ENCODE measurements around the gene CHST11.

The CHST11 gene

DNA sequence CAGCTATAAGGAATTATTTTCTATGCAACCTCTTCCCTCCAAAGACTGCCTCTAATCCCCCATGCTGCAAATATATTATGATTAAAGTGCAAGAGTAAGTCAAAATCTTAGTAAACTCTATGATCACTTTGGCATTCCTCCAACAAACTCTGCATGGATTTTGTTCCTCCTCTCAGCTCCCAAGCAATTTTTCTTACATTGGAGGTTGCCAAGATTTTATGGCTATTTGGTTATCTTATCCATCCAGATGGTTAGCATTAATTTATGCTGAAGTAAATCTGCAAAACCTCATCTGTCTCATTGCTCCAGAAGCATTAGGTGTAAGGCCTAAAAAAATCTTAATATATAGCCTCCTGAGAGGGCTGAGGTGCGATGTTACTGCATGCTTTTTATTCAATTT, 228.1 kb downstream of the CHST11 start:
- H3K9ac ChIP-seq (ENCODE audit: low read depth, low read length), result no peak overlapping the region
- H3K27ac ChIP-seq (ENCODE audit: low read depth, low read length), result no peak overlapping the region
- H3K4me3 ChIP-seq (ENCODE audit: low read depth, low read length), result no peak overlapping the region
- no peaks in the 10 kb centered on the region for H3K36me3 ChIP-seq (ENCODE audit: control insufficient read depth, insufficient read depth, low read length)
- no peaks in the 10 kb centered on the region for H3K27me3 ChIP-seq (ENCODE audit: control insufficient read depth, insufficient read depth, low read length)
- H3K9me3 ChIP-seq (ENCODE audit: control insufficient read depth, insufficient read depth, low read length), result no peaks in the 10 kb centered on the region
- 0 out of 2 replicates have a peak, but pooled peaks cover under 1% of the 10 kb centered on the region for H3K4me1 ChIP-seq (ENCODE audit: control insufficient read depth, insufficient read depth, low read length)

DNA sequence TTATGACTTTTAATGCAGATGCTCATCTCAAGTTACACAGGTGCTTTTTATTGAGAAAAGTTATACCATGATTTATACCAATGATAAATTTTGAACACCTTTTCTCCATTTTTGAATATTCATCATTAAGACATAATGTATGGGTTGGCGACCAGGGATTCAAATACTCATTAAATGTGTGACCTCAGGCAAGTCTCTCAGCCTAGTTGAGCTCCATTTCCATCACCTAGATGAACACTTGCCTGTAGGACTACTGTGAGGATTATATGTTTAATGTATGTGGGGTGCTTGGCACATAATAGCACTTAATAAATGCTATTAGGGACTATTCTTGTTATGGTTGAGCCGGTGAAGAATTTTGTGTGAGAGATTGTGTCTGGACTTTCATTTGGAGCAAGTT, 228.6 kb downstream of the CHST11 start:
- H3K4me1 ChIP-seq (ENCODE audit: control insufficient read depth, insufficient read depth, low read length), result no peaks in the 10 kb centered on the region
- H3K27me3 ChIP-seq (ENCODE audit: control insufficient read depth, insufficient read depth, low read length), result no peaks in the 10 kb centered on the region
- H3K4me3 ChIP-seq (ENCODE audit: low read depth, low read length), result no peak overlapping the region
- H3K9me3 ChIP-seq (ENCODE audit: control insufficient read depth, insufficient read depth, low read length), result no peaks in the 10 kb centered on the region
- no peak overlapping the region for H3K27ac ChIP-seq (ENCODE audit: low read depth, low read length)
- no peaks in the 10 kb centered on the region for H3K36me3 ChIP-seq (ENCODE audit: control insufficient read depth, insufficient read depth, low read length)
- H3K9ac ChIP-seq (ENCODE audit: low read depth, low read length), result no peak overlapping the region

DNA sequence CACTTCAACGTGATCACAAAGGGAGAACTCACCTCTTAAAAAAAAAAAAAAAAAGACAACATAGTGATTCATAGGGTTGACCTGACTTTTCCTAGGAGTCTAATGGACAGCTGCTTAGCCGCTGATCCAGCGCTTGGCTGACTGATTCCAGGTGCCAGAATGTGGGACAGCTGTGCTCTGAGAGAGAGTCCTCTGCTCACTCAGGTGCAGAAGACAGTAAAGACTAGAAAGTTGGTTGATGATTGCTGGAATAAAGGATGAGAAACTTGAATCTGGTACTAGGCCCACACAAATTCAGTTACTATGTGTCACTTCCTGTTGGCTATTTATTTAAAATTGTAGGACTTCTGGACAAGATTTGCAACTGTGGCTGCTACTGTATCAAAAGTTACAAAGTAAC, 229.4 kb downstream of the CHST11 start:
- no peak overlapping the region for H3K27ac ChIP-seq (ENCODE audit: low read depth, low read length)
- no peaks in the 10 kb centered on the region for H3K4me1 ChIP-seq (ENCODE audit: control insufficient read depth, insufficient read depth, low read length)
- no peak overlapping the region for H3K4me3 ChIP-seq (ENCODE audit: low read depth, low read length)

DNA sequence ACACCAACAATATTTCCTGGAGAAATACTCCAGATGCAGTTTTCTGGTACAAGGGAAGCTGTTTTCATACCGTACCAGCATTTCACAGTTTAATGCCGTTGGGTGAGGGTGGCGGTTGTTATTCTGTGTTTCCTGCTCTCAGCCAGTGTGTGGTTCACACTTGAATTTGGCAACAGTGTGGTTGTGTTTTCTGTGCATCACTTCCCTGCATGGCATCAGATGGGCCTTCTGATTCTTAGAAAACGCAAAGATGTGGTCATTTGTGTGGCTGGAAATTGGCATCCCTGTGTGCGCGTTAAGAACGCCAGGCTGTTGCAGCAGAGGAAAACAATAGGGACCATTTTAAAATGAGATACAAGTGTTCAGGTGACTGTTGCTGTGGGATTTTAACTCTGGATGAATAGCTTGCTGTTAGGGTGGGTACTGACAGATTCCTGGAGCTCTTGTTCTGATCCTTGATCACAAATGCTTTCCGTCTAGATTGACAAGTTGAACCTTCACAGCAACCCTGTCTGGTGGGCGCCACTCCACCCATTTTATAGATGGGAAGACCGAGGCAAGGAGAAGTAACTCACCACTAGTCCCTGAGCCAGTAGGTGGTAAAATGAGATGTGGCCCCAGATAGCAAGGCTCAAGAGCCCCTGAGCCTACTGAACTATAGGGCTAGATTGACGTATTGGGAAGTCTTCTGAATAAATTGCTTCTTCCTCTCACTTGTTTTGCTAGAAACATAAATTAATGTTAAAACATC, 231.2 kb downstream of the CHST11 start:
- H3K36me3 ChIP-seq (ENCODE audit: control insufficient read depth, insufficient read depth, low read length), result no peaks in the 10 kb centered on the region
- no peak overlapping the region for H3K4me3 ChIP-seq (ENCODE audit: low read depth, low read length)
- H3K9ac ChIP-seq (ENCODE audit: low read depth, low read length), result no peak overlapping the region
- H3K27ac ChIP-seq (ENCODE audit: low read depth, low read length), result no peak overlapping the region
- H3K9me3 ChIP-seq (ENCODE audit: control insufficient read depth, insufficient read depth, low read length), result no peaks in the 10 kb centered on the region
- H3K4me1 ChIP-seq (ENCODE audit: control insufficient read depth, insufficient read depth, low read length), result no peaks in the 10 kb centered on the region
- H3K27me3 ChIP-seq (ENCODE audit: control insufficient read depth, insufficient read depth, low read length), result no peaks in the 10 kb centered on the region

More for the DNA sequence above, 229.4 kb downstream of the CHST11 start:
- H3K36me3 ChIP-seq (ENCODE audit: control insufficient read depth, insufficient read depth, low read length), result no peaks in the 10 kb centered on the region
- no peaks in the 10 kb centered on the region for H3K9me3 ChIP-seq (ENCODE audit: control insufficient read depth, insufficient read depth, low read length)
- H3K27me3 ChIP-seq (ENCODE audit: control insufficient read depth, insufficient read depth, low read length), result no peaks in the 10 kb centered on the region
- no peak overlapping the region for H3K9ac ChIP-seq (ENCODE audit: low read depth, low read length)

DNA sequence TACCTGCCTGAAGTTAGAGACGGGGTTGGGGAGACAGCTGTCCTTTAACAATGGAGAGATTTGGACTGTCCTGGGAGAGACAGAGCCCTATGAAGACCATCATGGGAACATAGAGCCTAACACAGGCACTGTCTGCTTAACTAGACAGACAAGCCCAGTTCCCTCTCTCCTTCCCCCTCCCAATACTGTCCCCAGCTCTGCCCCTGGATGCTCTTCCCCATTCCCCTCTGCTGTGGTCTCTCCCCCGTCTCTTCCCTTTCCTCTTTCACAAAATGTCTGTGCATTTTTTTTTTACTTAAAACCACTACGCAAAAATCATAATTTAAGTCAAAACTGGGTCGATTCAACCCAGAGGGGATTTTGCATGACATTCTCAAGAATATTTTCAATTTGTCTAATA, 232.9 kb downstream of the CHST11 start:
- Histone ChIP-seq H3K9ac (ENCODE audit: low read depth, low read length) (no peak overlapping the region), H3K27ac (ENCODE audit: low read depth, low read length) (no peak overlapping the region), H3K4me1 (ENCODE audit: control insufficient read depth, insufficient read depth, low read length) (0 out of 2 replicates have a peak, but pooled peaks cover 3% of the 10 kb centered on the region), H3K36me3 (ENCODE audit: control insufficient read depth, insufficient read depth, low read length) (no peaks in the 10 kb centered on the region), H3K9me3 (ENCODE audit: control insufficient read depth, insufficient read depth, low read length) (no peaks in the 10 kb centered on the region), H3K27me3 (ENCODE audit: control insufficient read depth, insufficient read depth, low read length) (no peaks in the 10 kb centered on the region), H3K4me3 (ENCODE audit: low read depth, low read length) (no peak overlapping the region)

DNA sequence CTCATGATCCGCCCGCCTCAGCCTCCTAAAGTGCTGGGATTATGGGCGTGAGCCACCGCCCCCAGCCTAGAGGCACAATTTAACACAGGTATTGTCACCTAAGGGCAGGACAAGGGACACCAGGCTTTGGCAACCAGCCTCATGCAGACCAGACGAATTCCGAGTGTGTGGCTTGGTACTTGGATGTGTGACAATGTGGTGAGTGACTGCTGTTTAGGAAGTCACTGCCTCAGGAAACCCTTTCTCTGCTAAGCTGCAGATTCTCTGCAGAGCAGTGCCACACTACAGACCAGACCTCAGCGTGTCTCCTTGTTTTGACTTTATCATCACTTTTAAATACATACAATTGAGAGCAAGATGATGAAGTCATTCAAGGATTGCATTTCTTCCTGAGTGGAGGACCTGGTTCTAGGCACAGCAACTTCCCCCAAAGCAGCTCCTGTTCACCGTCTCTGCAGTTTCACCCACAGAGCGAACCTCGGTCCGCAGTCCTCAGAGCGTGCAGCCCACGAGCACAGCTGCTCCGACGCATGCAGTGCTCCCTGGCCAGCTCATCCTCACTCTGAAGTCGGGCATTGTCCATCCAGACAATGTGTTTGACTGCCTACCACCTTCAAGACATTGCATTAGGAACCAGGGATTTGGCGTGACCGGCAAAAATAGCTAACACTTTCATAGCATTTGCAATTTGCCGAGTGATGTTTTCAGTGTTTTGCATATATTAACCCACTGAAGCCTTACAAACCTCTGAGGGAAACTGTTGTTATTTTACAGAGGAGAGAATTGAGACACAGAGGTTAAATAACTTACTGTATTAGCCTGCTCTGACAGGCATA, 235.2 kb downstream of the CHST11 start:
- H3K4me3 ChIP-seq (ENCODE audit: low read depth, low read length), result no peak overlapping the region
- no peaks in the 10 kb centered on the region for H3K27me3 ChIP-seq (ENCODE audit: control insufficient read depth, insufficient read depth, low read length)
- H3K36me3 ChIP-seq (ENCODE audit: control insufficient read depth, insufficient read depth, low read length), result no peaks in the 10 kb centered on the region
- H3K9me3 ChIP-seq (ENCODE audit: control insufficient read depth, insufficient read depth, low read length), result no peaks in the 10 kb centered on the region
- no peak overlapping the region for H3K27ac ChIP-seq (ENCODE audit: low read depth, low read length)
- no peak overlapping the region for H3K9ac ChIP-seq (ENCODE audit: low read depth, low read length)
- H3K4me1 ChIP-seq (ENCODE audit: control insufficient read depth, insufficient read depth, low read length), result peaks cover 11% of the 10 kb centered on the region; the same call in 1 of the 2 replicates

DNA sequence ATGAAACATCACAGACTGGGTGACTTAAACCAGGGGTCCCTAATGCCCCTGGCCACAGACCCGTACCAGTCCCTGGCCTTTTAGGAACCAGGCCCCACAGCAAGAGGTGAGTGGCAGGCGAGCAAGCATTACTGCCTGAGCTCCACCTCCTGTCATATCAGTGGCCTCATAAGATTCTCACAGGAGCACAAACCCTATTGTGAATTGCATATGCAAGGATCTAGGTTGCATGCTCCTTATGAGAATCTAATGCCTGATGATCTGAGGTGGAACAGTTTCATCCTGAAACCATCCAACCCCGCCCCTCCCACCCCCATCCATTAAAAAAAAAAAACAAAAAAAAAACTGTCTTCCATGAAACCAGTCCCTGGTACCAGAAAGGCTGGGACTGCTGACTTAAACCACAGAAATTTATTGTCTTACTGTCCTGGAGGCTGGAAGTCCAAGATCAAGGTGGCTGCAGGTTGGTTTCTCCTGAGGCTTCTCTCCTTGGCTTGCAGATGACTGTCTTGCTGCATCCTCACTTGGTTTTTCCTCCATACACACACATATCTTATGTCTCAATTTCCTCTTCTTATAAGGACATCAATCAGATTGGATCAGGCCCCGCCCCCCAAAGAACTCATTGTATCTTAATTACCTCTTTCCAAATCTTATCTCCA, 235.9 kb downstream of the CHST11 start:
- Histone ChIP-seq H3K27ac (ENCODE audit: low read depth, low read length) (no peak overlapping the region), H3K36me3 (ENCODE audit: control insufficient read depth, insufficient read depth, low read length) (no peaks in the 10 kb centered on the region), H3K4me1 (ENCODE audit: control insufficient read depth, insufficient read depth, low read length) (peaks cover 11% of the 10 kb centered on the region; the same call in 1 of the 2 replicates), H3K9ac (ENCODE audit: low read depth, low read length) (no peak overlapping the region), H3K4me3 (ENCODE audit: low read depth, low read length) (no peak overlapping the region), H3K9me3 (ENCODE audit: control insufficient read depth, insufficient read depth, low read length) (no peaks in the 10 kb centered on the region), H3K27me3 (ENCODE audit: control insufficient read depth, insufficient read depth, low read length) (no peaks in the 10 kb centered on the region)

DNA sequence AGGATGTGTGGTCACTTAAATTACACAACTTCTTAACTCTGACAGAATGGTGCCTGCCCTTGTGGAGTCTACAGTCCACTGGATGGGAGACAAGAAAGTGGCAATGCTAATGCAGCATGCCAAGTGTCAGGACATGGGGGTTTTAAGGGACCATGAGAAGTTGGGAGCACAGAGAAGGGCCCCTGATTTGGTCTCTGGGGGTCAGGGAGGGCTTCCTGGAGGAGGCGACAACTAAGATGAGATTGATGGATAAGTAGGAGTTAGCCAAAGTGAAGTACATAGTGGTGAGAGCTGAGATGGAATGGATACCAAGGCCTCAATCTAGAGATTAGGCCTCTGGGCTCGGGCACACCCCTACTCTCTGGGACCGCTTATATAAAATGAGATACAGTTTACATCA, 236.7 kb downstream of the CHST11 start:
- no peaks in the 10 kb centered on the region for H3K9me3 ChIP-seq (ENCODE audit: control insufficient read depth, insufficient read depth, low read length)
- H3K27me3 ChIP-seq (ENCODE audit: control insufficient read depth, insufficient read depth, low read length), result no peaks in the 10 kb centered on the region
- H3K36me3 ChIP-seq (ENCODE audit: control insufficient read depth, insufficient read depth, low read length), result no peaks in the 10 kb centered on the region
- no peak overlapping the region for H3K9ac ChIP-seq (ENCODE audit: low read depth, low read length)
- H3K4me3 ChIP-seq (ENCODE audit: low read depth, low read length), result no peak overlapping the region
- peaks cover 11% of the 10 kb centered on the region; the same call in 1 of the 2 replicates for H3K4me1 ChIP-seq (ENCODE audit: control insufficient read depth, insufficient read depth, low read length)
- no peak overlapping the region for H3K27ac ChIP-seq (ENCODE audit: low read depth, low read length)

DNA sequence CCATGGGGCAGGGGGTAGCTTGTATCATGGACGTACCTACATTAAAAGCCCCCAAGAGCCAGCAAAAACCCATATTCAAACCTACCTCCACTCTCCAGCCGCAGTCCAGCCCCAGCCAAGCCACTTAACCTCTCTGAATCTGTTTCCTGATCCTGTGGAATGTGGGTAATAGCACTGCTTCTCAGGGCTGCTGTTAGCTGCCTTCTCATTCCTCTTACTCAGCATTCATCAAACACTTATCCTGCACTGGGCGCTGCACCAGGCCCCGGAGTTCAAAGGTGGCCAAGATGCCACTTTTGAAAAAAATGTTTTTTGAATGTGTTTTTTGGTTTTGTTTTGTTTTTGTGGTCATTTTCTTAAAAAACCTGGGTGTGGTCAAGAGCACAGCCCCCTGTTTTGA, 237.4 kb downstream of the CHST11 start:
- Histone ChIP-seq H3K27ac (ENCODE audit: low read depth, low read length) (no peak overlapping the region), H3K36me3 (ENCODE audit: control insufficient read depth, insufficient read depth, low read length) (no peaks in the 10 kb centered on the region), H3K9ac (ENCODE audit: low read depth, low read length) (no peak overlapping the region), H3K27me3 (ENCODE audit: control insufficient read depth, insufficient read depth, low read length) (no peaks in the 10 kb centered on the region), H3K9me3 (ENCODE audit: control insufficient read depth, insufficient read depth, low read length) (no peaks in the 10 kb centered on the region), H3K4me3 (ENCODE audit: low read depth, low read length) (no peak overlapping the region), H3K4me1 (ENCODE audit: control insufficient read depth, insufficient read depth, low read length) (peaks cover 11% of the 10 kb centered on the region; the same call in 1 of the 2 replicates)

DNA sequence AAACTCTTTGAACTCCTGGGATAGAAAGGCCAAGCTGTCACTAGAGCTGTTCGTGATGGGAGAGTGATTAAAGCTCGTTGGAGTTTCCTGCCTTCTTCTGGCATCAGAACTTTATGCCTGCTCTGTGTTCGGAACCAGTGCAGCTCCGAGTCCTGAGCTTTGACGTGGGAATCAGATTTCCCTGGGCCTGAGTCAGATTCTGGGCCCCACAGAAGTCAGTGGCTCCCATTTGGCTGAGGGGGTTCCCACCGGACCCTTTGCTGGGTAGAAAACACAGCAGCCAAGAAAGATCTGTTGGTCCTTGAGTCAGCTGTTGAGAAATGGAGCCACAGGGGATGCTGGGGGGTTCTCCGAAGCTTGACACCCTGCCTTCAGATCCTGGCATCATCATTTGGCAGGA, 238.0 kb downstream of the CHST11 start:
- Histone ChIP-seq H3K4me3 (ENCODE audit: low read depth, low read length) (no peak overlapping the region), H3K27ac (ENCODE audit: low read depth, low read length) (no peak overlapping the region), H3K4me1 (ENCODE audit: control insufficient read depth, insufficient read depth, low read length) (peaks cover 11% of the 10 kb centered on the region; the same call in 1 of the 2 replicates), H3K36me3 (ENCODE audit: control insufficient read depth, insufficient read depth, low read length) (no peaks in the 10 kb centered on the region), H3K9me3 (ENCODE audit: control insufficient read depth, insufficient read depth, low read length) (no peaks in the 10 kb centered on the region), H3K27me3 (ENCODE audit: control insufficient read depth, insufficient read depth, low read length) (no peaks in the 10 kb centered on the region), H3K9ac (ENCODE audit: low read depth, low read length) (no peak overlapping the region)

All from HUES48 (cell line).